Mucosa of descending colon (tissue), 3 donors: ENCODE measurements around the gene PCSK2. TPM values are rescaled to one million over a fixed set of nuclear protein-coding genes. Genes with fewer than 3 reads are reported as not detected.

Source experiments
- ATAC-seq: fragments of 200-7000 bp; cut with Tn5 transposase; one replicate; pipeline ENCODE4 v1.9.1; 2020; ENCODE audit warnings: mild to moderate bottlenecking, moderate library complexity
- DNase-seq, 3 donors: peaks; one replicate each; pipeline ENCODE4 v3.0.0-alpha.2; 2020
- H3K36me3 ChIP-seq: fragments of 200-600 bp; one replicate; pipeline ENCODE4 v1.8.0; 2021; ENCODE audit warnings: low read depth, mild to moderate bottlenecking
- H3K4me1 ChIP-seq: fragments of 200-600 bp; one replicate; pipeline ENCODE4 v1.8.0; 2021; ENCODE audit warnings: low read depth, mild to moderate bottlenecking
- H3K4me3 ChIP-seq: fragments of 200-600 bp; one replicate; pipeline ENCODE4 v1.8.0; 2021; ENCODE audit warnings: mild to moderate bottlenecking
- H3K9me3 ChIP-seq: fragments of 200-600 bp; one replicate; pipeline ENCODE4 v1.8.0; 2021; ENCODE audit warnings: mild to moderate bottlenecking
- intact Hi-C, 2 donors: fragments of 100-400 bp; cut with DNase I in 1 of 2; cut with micrococcal nuclease in 1 of 2; formaldehyde crosslinking; loops; one replicate each; pipeline versions ENCODE4 v1.11.0 to v1.11.1; 2022; cut with DNase I, micrococcal nuclease
- total RNA-seq, 3 donors: library from RNA; stranded (reverse); fragmentation: NEBNext Ultra II Directional in 2 of 3; extraction: Animal tissue kit (Norgen Biotek cat#: 25700) in 2 of 3; gene quantifications; one replicate each; pipeline versions ENCODE4 v1.2.1 to v1.2.4, GENCODE V29; 2021 to 2023
- TF ChIP-seq, protein P1 (sequence below): fragments of 200-600 bp; IDR thresholded peaks from one replicate; pipeline ENCODE4 v1.8.0; 2022; ENCODE audit warnings: antibody characterized with exemption, mild to moderate bottlenecking
- donor health status: DM: no; HTN: no; CAD: no; lungs with moderate emphysema.
- donor health status: DM: no; HTN: no; CAD: no.
- donor health status: DM: no; HTN: yes; CAD: no.

Gene PCSK2
- total RNA-seq, 3 donors from 2014 or later = 0.48 to 5.6 (median 1.4) TPM

DNA sequence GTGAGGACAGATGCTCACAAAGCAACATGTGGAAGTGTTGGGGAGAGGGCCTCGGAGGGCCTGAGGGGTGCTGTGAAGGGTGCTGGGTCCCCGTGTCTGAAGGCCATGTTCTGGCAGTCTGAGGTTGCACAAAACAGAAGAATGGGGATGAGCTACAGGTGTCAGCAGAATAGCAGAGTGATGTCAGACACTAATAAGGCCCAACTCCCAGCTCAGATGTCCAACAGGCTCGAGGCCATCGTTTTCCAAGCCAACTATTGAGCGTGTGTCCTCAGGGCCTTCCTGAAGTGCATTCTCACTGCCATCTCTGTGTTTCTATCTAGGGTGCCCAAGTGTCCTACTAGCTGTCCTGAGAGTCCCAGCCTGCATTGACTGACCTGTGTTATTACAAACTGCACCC is 296.5 kb downstream of the PCSK2 start:
- Histone ChIP-seq H3K9me3 (no peaks in the 10 kb centered on the region), H3K36me3 (no peaks in the 10 kb centered on the region), H3K4me3 (no peak overlapping the region), H3K4me1 (no peaks in the 10 kb centered on the region)
- ATAC-seq (no peak), DNase-seq (no peak)
- TF ChIP-seq, protein P1, sequence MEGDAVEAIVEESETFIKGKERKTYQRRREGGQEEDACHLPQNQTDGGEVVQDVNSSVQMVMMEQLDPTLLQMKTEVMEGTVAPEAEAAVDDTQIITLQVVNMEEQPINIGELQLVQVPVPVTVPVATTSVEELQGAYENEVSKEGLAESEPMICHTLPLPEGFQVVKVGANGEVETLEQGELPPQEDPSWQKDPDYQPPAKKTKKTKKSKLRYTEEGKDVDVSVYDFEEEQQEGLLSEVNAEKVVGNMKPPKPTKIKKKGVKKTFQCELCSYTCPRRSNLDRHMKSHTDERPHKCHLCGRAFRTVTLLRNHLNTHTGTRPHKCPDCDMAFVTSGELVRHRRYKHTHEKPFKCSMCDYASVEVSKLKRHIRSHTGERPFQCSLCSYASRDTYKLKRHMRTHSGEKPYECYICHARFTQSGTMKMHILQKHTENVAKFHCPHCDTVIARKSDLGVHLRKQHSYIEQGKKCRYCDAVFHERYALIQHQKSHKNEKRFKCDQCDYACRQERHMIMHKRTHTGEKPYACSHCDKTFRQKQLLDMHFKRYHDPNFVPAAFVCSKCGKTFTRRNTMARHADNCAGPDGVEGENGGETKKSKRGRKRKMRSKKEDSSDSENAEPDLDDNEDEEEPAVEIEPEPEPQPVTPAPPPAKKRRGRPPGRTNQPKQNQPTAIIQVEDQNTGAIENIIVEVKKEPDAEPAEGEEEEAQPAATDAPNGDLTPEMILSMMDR = no peak
- intact Hi-C loops = no loop called here

DNA sequence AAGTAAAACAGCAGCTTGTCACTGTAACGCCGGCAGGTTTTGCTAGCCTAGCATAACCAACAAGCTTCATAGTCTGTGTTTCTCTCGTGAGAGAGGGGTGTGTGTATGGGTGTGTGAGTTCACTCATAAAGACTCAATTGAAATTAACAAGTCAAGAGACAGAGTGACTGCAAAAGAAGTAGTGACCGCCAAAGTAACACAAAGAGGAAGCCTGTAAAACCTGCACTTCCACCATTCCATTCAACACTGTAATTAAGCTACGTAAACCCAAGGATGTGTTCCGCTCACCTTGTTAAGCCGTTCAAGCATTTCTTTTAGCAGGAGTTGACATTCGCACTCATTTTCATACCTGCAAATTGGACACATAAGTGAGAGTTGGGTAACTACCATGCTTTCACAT is 297.7 kb downstream of the PCSK2 start:
- intact Hi-C loops = no loop called here
- Histone ChIP-seq H3K4me3 (no peak overlapping the region), H3K4me1 (no peaks in the 10 kb centered on the region), H3K36me3 (no peaks in the 10 kb centered on the region), H3K9me3 (no peaks in the 10 kb centered on the region)
- TF ChIP-seq, protein P1 = no peak
- no peak for ATAC-seq
- no peak for DNase-seq

DNA sequence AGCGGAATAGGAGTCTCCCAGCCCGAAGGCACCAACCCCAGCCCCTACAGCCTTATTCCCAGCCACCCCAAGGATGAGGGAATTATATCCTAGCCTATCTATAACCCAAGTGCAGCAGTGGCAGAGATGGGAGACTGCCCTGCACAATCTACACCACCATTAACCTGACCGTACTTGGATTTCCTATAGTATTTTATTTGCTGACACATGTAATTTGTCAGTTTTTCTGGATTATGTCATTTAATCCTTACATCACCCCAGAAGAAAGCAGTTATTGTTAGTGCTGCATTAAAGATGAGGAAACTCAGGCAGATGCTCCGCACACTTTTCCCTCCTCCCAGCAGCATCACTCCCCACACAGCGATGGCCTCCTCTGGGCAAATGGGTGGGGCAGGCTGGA is 298.3 kb downstream of the PCSK2 start:
- no peaks in the 10 kb centered on the region for H3K9me3 ChIP-seq
- DNase-seq (no peak), ATAC-seq (no peak)
- H3K4me1 ChIP-seq = no peaks in the 10 kb centered on the region
- H3K4me3 ChIP-seq = no peak overlapping the region
- intact Hi-C loops = no loop called here
- no peaks in the 10 kb centered on the region for H3K36me3 ChIP-seq
- TF ChIP-seq, protein P1 = no peak

DNA sequence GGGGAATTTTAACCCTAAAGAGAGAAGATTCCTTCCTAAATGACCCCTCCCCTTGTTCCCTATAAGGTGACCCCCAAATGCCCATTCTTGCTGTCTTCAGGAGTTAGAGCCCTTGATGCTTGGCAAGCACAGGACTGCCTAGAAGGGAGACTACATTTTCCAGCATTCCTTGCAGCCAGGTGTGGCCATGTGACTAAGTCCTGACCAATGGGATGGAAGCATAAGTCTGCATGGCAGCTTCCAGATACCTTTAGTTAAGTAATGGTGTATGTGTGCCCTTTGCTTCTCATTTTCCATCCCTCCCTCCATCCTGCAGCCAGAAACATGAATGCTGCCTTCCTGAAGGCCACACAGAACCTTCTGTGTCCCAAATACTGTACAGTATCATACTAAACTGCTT is 298.8 kb downstream of the PCSK2 start:
- no peaks in the 10 kb centered on the region for H3K9me3 ChIP-seq
- DNase-seq = peak in 1 of 3 donors; percentile 50
- ATAC-seq = peak; percentile 81
- H3K4me3 ChIP-seq = no peak overlapping the region
- peaks cover 2% of the 10 kb centered on the region for H3K4me1 ChIP-seq
- no peaks in the 10 kb centered on the region for H3K36me3 ChIP-seq
- TF ChIP-seq, protein P1 = no peak
- intact Hi-C loops = no loop called here

DNA sequence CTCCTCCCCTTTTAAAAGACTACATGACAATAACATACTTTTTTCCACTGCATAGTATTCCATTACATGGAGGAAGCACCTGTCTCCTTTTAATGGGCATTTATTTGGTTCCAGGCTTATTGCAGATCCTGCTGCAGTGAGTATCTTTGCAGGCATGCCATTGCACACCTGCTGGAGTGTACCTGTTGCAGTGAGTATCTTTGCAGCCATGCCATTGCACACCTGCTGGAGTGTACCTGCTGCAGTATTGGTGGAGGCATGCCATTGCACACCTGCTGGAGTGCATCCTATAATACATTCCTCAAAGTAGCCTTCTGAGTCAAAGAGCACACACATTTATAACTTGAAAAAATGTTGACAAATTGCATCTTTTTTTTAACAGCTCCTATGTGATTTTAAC is 302.7 kb downstream of the PCSK2 start:
- intact Hi-C loops = no loop called here
- Histone ChIP-seq H3K4me1 (peaks cover 13% of the 10 kb centered on the region), H3K4me3 (no peak overlapping the region), H3K36me3 (no peaks in the 10 kb centered on the region), H3K9me3 (no peaks in the 10 kb centered on the region)
- ATAC-seq (no peak), DNase-seq (no peak)
- TF ChIP-seq, protein P1 = no peak

DNA sequence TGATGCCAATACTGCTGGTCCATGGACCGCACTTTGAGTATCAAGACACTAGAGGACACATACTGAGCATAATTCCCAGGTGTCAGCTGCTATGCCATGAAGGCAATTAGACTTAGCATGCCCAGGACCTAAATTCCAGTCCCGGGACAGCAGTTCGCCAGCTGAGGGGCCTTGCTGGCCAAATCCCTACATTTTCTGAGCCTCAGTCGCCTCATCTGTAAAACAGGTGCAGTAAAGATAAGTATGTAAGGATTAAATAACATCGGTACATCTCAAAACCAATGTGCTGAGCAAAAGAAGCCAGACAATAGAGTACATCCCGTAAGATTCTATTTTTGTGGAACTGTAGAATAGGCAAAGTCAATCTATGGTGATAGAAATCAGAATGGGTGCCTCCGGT is 303.3 kb downstream of the PCSK2 start:
- no peak for ATAC-seq
- Histone ChIP-seq H3K4me3 (no peak overlapping the region), H3K9me3 (no peaks in the 10 kb centered on the region), H3K4me1 (peaks cover 13% of the 10 kb centered on the region), H3K36me3 (no peaks in the 10 kb centered on the region)
- intact Hi-C loops = loop anchor here (10.0 kb wide), 1 partner anchor 85 kb away; no protein-coding TSS in a partner anchor
- TF ChIP-seq, protein P1 = no peak
- no peak for DNase-seq
